ENCODE data around the gene MTNR1A. TPM values are rescaled to one million over a fixed set of nuclear protein-coding genes. Genes with fewer than 3 reads are reported as not detected.
A peak's percentile ranks its signal among the peaks of the same experiment; 100 is the strongest.

MTNR1A gene
- total RNA-seq, 1 donor: not detected

DNA sequence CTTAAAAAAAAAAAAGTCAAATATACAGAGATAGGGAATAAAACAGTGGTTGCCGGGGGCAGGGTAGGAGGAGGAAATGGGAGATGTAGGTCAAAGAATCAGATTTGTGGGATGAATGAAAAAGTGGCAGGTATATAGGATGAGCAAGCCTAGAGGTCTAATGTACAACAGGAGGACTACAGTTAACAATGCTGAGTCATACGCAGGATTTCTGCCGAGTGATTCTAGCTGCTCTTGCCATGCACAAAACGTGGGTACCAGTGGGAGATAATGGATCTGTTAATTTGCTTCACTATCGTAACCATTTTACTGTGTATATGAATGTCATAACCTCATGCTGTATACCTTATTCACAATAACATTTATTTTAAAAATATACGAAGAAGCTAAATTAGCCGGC, 10.7 kb upstream of the MTNR1A start:
- no peak for DNase-seq (ENCODE audit: insufficient read length, low spot score, missing footprints)
- H3K27me3 ChIP-seq (ENCODE audit: insufficient read depth, low read length): no peaks in the 10 kb centered on the region
- H3K4me3 ChIP-seq (ENCODE audit: insufficient read depth, low read length): no peak overlapping the region
- H3K4me2 ChIP-seq (ENCODE audit: insufficient read depth, low read length): no peak overlapping the region
- TF ChIP-seq, protein P1, sequence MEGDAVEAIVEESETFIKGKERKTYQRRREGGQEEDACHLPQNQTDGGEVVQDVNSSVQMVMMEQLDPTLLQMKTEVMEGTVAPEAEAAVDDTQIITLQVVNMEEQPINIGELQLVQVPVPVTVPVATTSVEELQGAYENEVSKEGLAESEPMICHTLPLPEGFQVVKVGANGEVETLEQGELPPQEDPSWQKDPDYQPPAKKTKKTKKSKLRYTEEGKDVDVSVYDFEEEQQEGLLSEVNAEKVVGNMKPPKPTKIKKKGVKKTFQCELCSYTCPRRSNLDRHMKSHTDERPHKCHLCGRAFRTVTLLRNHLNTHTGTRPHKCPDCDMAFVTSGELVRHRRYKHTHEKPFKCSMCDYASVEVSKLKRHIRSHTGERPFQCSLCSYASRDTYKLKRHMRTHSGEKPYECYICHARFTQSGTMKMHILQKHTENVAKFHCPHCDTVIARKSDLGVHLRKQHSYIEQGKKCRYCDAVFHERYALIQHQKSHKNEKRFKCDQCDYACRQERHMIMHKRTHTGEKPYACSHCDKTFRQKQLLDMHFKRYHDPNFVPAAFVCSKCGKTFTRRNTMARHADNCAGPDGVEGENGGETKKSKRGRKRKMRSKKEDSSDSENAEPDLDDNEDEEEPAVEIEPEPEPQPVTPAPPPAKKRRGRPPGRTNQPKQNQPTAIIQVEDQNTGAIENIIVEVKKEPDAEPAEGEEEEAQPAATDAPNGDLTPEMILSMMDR (IDR thresholded peaks at IDR 0.05; ENCODE audit: extremely low read depth, low read depth, low read length): no peak
- H3K36me3 ChIP-seq (ENCODE audit: insufficient read depth, low read length): no peaks in the 10 kb centered on the region
- H4K20me1 ChIP-seq (ENCODE audit: insufficient read depth, low read length): no peaks in the 10 kb centered on the region
- H2AFZ ChIP-seq (ENCODE audit: low read length): no peak overlapping the region
- H3K27ac ChIP-seq (ENCODE audit: low read depth, low read length): no peak overlapping the region
- H3K79me2 ChIP-seq (ENCODE audit: insufficient read depth, low read length): no peaks in the 10 kb centered on the region
- H3K9me3 ChIP-seq (ENCODE audit: low read depth, low read length): no peaks in the 10 kb centered on the region
- H3K4me1 ChIP-seq (ENCODE audit: insufficient read depth, low read length): no peaks in the 10 kb centered on the region

DNA sequence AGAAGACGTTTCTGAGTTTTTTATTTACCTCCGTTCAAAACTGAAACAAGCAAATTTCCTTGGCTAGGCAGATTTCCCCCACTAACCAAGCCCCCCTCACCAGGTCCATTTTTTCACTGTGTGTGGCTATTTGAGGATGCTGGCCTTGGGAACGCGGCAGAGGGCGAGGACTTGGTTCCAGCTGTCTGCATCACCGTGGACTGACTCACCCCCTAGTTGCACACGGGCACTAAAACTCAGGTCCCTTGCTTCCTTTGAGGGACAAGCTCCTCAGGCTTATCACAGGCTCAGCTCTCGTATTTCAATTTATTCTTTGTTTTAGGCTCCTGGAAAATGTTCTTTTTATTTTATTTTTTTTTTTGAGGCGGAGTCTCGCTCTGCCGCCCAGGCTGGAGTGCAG, 8.4 kb upstream of the MTNR1A start:
- Histone ChIP-seq H2AFZ (ENCODE audit: low read length) (no peak overlapping the region), H3K27ac (ENCODE audit: low read depth, low read length) (no peak overlapping the region), H4K20me1 (ENCODE audit: insufficient read depth, low read length) (no peaks in the 10 kb centered on the region), H3K27me3 (ENCODE audit: insufficient read depth, low read length) (no peaks in the 10 kb centered on the region), H3K4me3 (ENCODE audit: insufficient read depth, low read length) (no peak overlapping the region), H3K36me3 (ENCODE audit: insufficient read depth, low read length) (no peaks in the 10 kb centered on the region), H3K4me2 (ENCODE audit: insufficient read depth, low read length) (no peak overlapping the region), H3K9me3 (ENCODE audit: low read depth, low read length) (no peaks in the 10 kb centered on the region), H3K4me1 (ENCODE audit: insufficient read depth, low read length) (no peaks in the 10 kb centered on the region), H3K79me2 (ENCODE audit: insufficient read depth, low read length) (no peaks in the 10 kb centered on the region)
- TF ChIP-seq, protein P1 (IDR thresholded peaks at IDR 0.05; ENCODE audit: extremely low read depth, low read depth, low read length): no peak
- DNase-seq (ENCODE audit: insufficient read length, low spot score, missing footprints): peak; percentile 79

DNA sequence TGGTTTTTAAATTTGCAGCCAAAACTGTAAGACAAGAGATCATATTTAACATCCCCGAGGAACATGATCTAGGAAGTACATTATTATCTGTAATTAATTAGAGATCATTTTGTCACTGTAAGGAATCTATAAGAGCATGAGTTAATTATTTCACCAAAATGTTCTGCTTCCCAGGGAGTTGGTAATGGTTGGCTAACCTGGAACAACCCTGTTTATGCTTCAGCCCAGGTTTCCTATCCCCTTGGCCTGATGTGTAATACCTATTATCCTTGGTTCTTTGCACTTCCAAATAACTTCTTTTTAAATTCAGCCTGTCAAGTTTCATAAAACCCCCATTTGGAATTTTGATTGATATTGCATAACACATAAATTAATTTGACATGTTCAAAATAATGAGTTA, 6.4 kb upstream of the MTNR1A start:
- TF ChIP-seq, protein P1 (IDR thresholded peaks at IDR 0.05; ENCODE audit: extremely low read depth, low read depth, low read length): no peak
- Histone ChIP-seq H3K27me3 (ENCODE audit: insufficient read depth, low read length) (peaks cover 3% of the 10 kb centered on the region), H3K79me2 (ENCODE audit: insufficient read depth, low read length) (no peaks in the 10 kb centered on the region), H3K4me3 (ENCODE audit: insufficient read depth, low read length) (no peak overlapping the region), H3K27ac (ENCODE audit: low read depth, low read length) (no peak overlapping the region), H4K20me1 (ENCODE audit: insufficient read depth, low read length) (no peaks in the 10 kb centered on the region), H3K4me1 (ENCODE audit: insufficient read depth, low read length) (peaks cover 11% of the 10 kb centered on the region), H3K9me3 (ENCODE audit: low read depth, low read length) (no peaks in the 10 kb centered on the region), H3K4me2 (ENCODE audit: insufficient read depth, low read length) (no peak overlapping the region), H2AFZ (ENCODE audit: low read length) (no peak overlapping the region), H3K36me3 (ENCODE audit: insufficient read depth, low read length) (no peaks in the 10 kb centered on the region)
- DNase-seq (ENCODE audit: insufficient read length, low spot score, missing footprints): no peak

DNA sequence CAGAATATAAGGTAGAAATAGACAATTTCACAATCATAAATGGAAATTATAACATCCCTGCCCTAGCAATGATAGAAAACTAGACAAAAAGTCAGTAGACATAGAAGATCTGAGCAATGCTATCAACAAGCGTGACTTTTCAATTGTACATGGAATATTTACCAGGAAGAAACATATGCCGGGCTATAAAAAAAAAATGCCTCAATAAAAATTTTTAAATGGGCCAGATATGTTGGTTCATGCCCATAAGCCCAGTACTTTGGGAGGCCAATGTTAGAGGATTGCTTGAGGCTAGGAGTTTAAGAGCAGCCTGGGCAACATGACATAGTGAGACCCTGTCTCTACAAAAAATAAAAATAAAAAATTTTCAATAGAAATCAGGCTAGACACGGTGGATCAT, 5.3 kb upstream of the MTNR1A start:
- peaks cover 8% of the 10 kb centered on the region for H3K27me3 ChIP-seq (ENCODE audit: insufficient read depth, low read length)
- no peak for DNase-seq (ENCODE audit: insufficient read length, low spot score, missing footprints)
- peaks cover 11% of the 10 kb centered on the region for H3K4me1 ChIP-seq (ENCODE audit: insufficient read depth, low read length)
- no peak overlapping the region for H3K27ac ChIP-seq (ENCODE audit: low read depth, low read length)
- H3K4me2 ChIP-seq (ENCODE audit: insufficient read depth, low read length): no peak overlapping the region
- H2AFZ ChIP-seq (ENCODE audit: low read length): no peak overlapping the region
- no peak overlapping the region for H3K4me3 ChIP-seq (ENCODE audit: insufficient read depth, low read length)
- no peaks in the 10 kb centered on the region for H3K79me2 ChIP-seq (ENCODE audit: insufficient read depth, low read length)
- no peaks in the 10 kb centered on the region for H3K9me3 ChIP-seq (ENCODE audit: low read depth, low read length)
- H4K20me1 ChIP-seq (ENCODE audit: insufficient read depth, low read length): no peaks in the 10 kb centered on the region
- TF ChIP-seq, protein P1 (IDR thresholded peaks at IDR 0.05; ENCODE audit: extremely low read depth, low read depth, low read length): no peak
- H3K36me3 ChIP-seq (ENCODE audit: insufficient read depth, low read length): no peaks in the 10 kb centered on the region

Data from osteoblast (primary cell).